Measurements from ENCODE around the gene UCP1. TPM values are rescaled to one million over a fixed set of nuclear protein-coding genes. Genes with fewer than 3 reads are reported as not detected.
"Not testable (repeated sequence)": the region's sequence is repeated elsewhere in the genome, so short reads cannot be mapped to it uniquely, and the experiment has no call there.

UCP1 gene
- total RNA-seq, 4 donors from 2014 or later: not detected

GRCh38 chr4:140523370-140523856, 45.3 kb downstream of the UCP1 start:
- peak overlapping the region; percentile 81 for H3K4me3 ChIP-seq
- WGBS: 10% methylated on average over 8 of the region's 8 CpGs

GRCh38 chr4:140515423-140515822, 53.3 kb downstream of the UCP1 start:
- no peak overlapping the region for H3K27ac ChIP-seq
- TF ChIP-seq POLR2AphosphoS5 (IDR thresholded peaks at IDR 0.05): no peak
- TF ChIP-seq CTCF (IDR thresholded peaks at IDR 0.05): no peak
- TF ChIP-seq EP300 (IDR thresholded peaks at IDR 0.05): no peak
- no peak for TF ChIP-seq POLR2A (IDR thresholded peaks at IDR 0.05)
- 0% methylated on average over 1 of the region's 1 CpG for WGBS
- H3K9me3 ChIP-seq: no peaks in the 10 kb centered on the region
- H3K4me1 ChIP-seq: no peaks in the 10 kb centered on the region
- no peak overlapping the region for H3K4me3 ChIP-seq
- peaks cover 6% of the 10 kb centered on the region for H3K27me3 ChIP-seq
- no peaks in the 10 kb centered on the region for H3K36me3 ChIP-seq
- DNase-seq (ENCODE audit: low spot score in 2 of 2): no peak

More at GRCh38 chr4:140523370-140523856, 45.3 kb downstream of the UCP1 start:
- H3K27me3 ChIP-seq: no peaks in the 10 kb centered on the region
- no peak for DNase-seq (ENCODE audit: low spot score in 2 of 2)
- no peaks in the 10 kb centered on the region for H3K9me3 ChIP-seq
- peaks cover 8% of the 10 kb centered on the region for H3K4me1 ChIP-seq
- H3K27ac ChIP-seq: no peak overlapping the region
- TF ChIP-seq EP300 (IDR thresholded peaks at IDR 0.05): no peak
- no peak for TF ChIP-seq POLR2A (IDR thresholded peaks at IDR 0.05)
- TF ChIP-seq CTCF (IDR thresholded peaks at IDR 0.05): no peak
- TF ChIP-seq POLR2AphosphoS5 (IDR thresholded peaks at IDR 0.05): no peak
- H3K36me3 ChIP-seq: peaks cover 6% of the 10 kb centered on the region

GRCh38 chr4:140513765-140514164, 55.0 kb downstream of the UCP1 start:
- WGBS: 94% methylated on average over 5 of the region's 5 CpGs
- DNase-seq (ENCODE audit: low spot score in 2 of 2); H3K4me1 ChIP-seq; H3K4me3 ChIP-seq; H3K27ac ChIP-seq; H3K9me3 ChIP-seq; H3K36me3 ChIP-seq; H3K27me3 ChIP-seq: not testable (repeated sequence)

Other genes with a start within 250 kb of the UCP1 start
- gene SCOC, start 195.3 kb downstream of the UCP1 start, total RNA-seq: 10 to 100 TPM; 26.9 to 42.9 (median 34.4) TPM
- 1 to 10 TPM in 1 of 4 donors, under 1 TPM in 2, not detected in 1; 0.34 to 1.1 (median 0.51) TPM for gene CLGN, start 141.3 kb downstream of the UCP1 start, total RNA-seq
- gene MGAT4D, start 70.7 kb downstream of the UCP1 start, total RNA-seq: not detected
- gene ELMOD2, start 44.8 kb downstream of the UCP1 start, total RNA-seq: 10 to 100 TPM; 12.2 to 20.8 (median 17.1) TPM
- 1 to 10 TPM; 5.7 to 9.8 (median 8.9) TPM for gene TBC1D9, start 187.4 kb upstream of the UCP1 start, total RNA-seq